ENCODE results near the gene RAB5B. TPM values are rescaled to one million over a fixed set of nuclear protein-coding genes. Genes with fewer than 3 reads are reported as not detected.

Gene RAB5B
- total RNA-seq, 1 donor from 2014 or later = 130 TPM

DNA sequence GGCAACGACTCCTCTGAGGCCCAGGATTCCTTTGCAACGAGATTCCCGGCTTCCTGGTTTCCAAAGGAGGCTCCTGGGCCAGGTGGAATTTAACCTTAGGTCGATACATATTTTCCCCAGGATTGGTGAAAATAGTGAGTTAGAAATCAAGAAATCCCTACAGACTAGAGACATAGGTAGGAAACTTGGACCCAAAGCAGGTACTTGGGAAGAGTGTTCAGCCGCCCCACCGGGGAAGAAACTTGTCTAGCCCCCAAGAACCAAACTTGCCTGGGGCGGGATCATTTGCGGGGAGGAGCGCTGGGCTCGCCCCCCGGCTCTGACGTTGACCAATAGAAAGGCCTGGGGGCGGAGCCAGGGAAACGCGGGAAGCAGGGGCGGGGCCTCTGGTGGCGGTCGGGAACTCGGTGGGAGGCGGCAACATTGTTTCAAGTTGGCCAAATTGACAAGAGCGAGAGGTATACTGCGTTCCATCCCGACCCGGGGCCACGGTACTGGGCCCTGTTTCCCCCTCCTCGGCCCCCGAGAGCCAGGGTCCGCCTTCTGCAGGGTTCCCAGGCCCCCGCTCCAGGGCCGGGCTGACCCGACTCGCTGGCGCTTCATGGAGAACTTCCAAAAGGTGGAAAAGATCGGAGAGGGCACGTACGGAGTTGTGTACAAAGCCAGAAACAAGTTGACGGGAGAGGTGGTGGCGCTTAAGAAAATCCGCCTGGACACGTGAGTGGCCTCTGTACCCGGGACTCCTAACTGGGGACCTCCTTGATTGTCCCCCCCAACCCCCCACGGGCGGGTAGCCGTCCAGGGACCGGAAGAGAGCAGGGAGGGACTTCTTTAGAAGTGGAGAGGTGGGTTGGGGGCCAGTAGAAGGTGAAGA lies 7.2 kb upstream of the RAB5B start, which contains the start of gene CDK2:
Gene CDK2 (plus strand): TSS at position 423 of the 874 bp plus-strand sequence. CDS start 179 bp downstream, at position 602.
- Mint-ChIP-seq H3K4me1 (ENCODE audit: unreplicated experiment) (peaks cover 32% of the 10 kb centered on the region), H3K27ac (ENCODE audit: unreplicated experiment) (peak within 1 kb of the TSS; percentile 89), H3K9me3 (ENCODE audit: unreplicated experiment) (no peaks in the 10 kb centered on the region), H3K36me3 (ENCODE audit: low read depth, unreplicated experiment) (peaks cover 12% of the 10 kb centered on the region), H3K4me3 (ENCODE audit: unreplicated experiment) (peak within 1 kb of the TSS; percentile 96), H3K27me3 (ENCODE audit: unreplicated experiment) (peaks cover 10% of the 10 kb centered on the region)
- DNase-seq (ENCODE audit: low spot score) = peak; percentile 92
- TF ChIP-seq, protein P1, sequence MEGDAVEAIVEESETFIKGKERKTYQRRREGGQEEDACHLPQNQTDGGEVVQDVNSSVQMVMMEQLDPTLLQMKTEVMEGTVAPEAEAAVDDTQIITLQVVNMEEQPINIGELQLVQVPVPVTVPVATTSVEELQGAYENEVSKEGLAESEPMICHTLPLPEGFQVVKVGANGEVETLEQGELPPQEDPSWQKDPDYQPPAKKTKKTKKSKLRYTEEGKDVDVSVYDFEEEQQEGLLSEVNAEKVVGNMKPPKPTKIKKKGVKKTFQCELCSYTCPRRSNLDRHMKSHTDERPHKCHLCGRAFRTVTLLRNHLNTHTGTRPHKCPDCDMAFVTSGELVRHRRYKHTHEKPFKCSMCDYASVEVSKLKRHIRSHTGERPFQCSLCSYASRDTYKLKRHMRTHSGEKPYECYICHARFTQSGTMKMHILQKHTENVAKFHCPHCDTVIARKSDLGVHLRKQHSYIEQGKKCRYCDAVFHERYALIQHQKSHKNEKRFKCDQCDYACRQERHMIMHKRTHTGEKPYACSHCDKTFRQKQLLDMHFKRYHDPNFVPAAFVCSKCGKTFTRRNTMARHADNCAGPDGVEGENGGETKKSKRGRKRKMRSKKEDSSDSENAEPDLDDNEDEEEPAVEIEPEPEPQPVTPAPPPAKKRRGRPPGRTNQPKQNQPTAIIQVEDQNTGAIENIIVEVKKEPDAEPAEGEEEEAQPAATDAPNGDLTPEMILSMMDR (IDR thresholded peaks at IDR 0.05; ENCODE audit: unreplicated experiment) = no peak

DNA sequence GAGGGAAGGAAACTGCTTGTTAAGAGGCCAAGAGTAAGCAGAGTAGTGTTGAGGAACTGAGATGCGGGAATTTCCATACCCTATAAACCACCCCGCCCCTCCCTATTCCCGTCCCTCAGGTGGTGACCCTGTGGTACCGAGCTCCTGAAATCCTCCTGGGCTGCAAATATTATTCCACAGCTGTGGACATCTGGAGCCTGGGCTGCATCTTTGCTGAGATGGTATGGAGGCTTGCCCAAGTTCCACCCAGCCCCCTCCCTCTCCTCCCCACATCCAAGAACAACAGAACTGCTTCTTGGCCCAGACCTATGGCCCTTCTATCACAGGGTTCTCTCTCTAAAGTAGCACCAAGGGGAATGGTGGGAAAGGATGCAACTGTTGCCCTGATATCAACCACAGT lies 4.5 kb upstream of the RAB5B start:
- H3K4me3 Mint-ChIP-seq (ENCODE audit: unreplicated experiment) = peak overlapping the region; percentile 74
- peaks cover 27% of the 10 kb centered on the region for H3K4me1 Mint-ChIP-seq (ENCODE audit: unreplicated experiment)

DNA sequence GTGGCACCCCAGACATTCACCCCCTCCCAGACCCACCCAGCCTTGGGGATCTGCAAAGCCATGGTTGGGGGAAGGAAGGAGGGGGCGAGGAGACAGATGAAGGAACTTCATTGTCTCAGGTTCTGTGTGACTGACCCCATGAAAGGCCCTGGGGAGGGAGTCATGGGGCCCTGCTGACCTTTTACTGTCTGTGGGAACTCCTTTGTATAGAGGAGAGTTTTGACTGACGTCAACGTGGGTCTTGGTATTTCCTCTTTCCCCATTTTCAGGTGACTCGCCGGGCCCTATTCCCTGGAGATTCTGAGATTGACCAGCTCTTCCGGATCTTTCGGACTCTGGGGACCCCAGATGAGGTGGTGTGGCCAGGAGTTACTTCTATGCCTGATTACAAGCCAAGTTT lies 3.1 kb upstream of the RAB5B start:
- Mint-ChIP-seq H3K36me3 (ENCODE audit: low read depth, unreplicated experiment) (peaks cover 15% of the 10 kb centered on the region), H3K9me3 (ENCODE audit: unreplicated experiment) (no peaks in the 10 kb centered on the region), H3K4me3 (ENCODE audit: unreplicated experiment) (no peak overlapping the region), H3K27ac (ENCODE audit: unreplicated experiment) (peak overlapping the region; percentile 57), H3K4me1 (ENCODE audit: unreplicated experiment) (peaks cover 19% of the 10 kb centered on the region), H3K27me3 (ENCODE audit: unreplicated experiment) (peaks cover 6% of the 10 kb centered on the region)
- DNase-seq (ENCODE audit: low spot score) = no peak
- TF ChIP-seq, protein P1 (IDR thresholded peaks at IDR 0.05; ENCODE audit: unreplicated experiment) = no peak

More for the DNA sequence above, 4.5 kb upstream of the RAB5B start:
- H3K27me3 Mint-ChIP-seq (ENCODE audit: unreplicated experiment) = peaks cover 8% of the 10 kb centered on the region
- no peaks in the 10 kb centered on the region for H3K9me3 Mint-ChIP-seq (ENCODE audit: unreplicated experiment)
- DNase-seq (ENCODE audit: low spot score) = no peak
- H3K36me3 Mint-ChIP-seq (ENCODE audit: low read depth, unreplicated experiment) = peaks cover 15% of the 10 kb centered on the region
- TF ChIP-seq, protein P1 (IDR thresholded peaks at IDR 0.05; ENCODE audit: unreplicated experiment) = no peak
- no peak overlapping the region for H3K27ac Mint-ChIP-seq (ENCODE audit: unreplicated experiment)

DNA sequence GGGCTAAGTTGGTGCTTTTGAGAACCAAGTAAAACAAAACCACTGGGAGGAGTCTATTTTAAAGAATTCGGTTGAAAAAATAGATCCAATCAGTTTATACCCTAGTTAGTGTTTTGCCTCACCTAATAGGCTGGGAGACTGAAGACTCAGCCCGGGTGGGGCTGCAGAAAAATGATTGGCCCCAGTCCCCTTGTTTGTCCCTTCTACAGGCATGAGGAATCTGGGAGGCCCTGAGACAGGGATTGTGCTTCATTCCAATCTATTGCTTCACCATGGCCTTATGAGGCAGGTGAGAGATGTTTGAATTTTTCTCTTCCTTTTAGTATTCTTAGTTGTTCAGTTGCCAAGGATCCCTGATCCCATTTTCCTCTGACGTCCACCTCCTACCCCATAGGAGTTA lies 1.8 kb upstream of the RAB5B start:
- H3K36me3 Mint-ChIP-seq (ENCODE audit: low read depth, unreplicated experiment) = peaks cover 19% of the 10 kb centered on the region
- H3K4me3 Mint-ChIP-seq (ENCODE audit: unreplicated experiment) = no peak overlapping the region
- TF ChIP-seq, protein P1 (IDR thresholded peaks at IDR 0.05; ENCODE audit: unreplicated experiment) = no peak
- H3K4me1 Mint-ChIP-seq (ENCODE audit: unreplicated experiment) = peaks cover 13% of the 10 kb centered on the region
- no peaks in the 10 kb centered on the region for H3K9me3 Mint-ChIP-seq (ENCODE audit: unreplicated experiment)
- DNase-seq (ENCODE audit: low spot score) = no peak
- H3K27ac Mint-ChIP-seq (ENCODE audit: unreplicated experiment) = no peak overlapping the region
- peaks cover 4% of the 10 kb centered on the region for H3K27me3 Mint-ChIP-seq (ENCODE audit: unreplicated experiment)

DNA sequence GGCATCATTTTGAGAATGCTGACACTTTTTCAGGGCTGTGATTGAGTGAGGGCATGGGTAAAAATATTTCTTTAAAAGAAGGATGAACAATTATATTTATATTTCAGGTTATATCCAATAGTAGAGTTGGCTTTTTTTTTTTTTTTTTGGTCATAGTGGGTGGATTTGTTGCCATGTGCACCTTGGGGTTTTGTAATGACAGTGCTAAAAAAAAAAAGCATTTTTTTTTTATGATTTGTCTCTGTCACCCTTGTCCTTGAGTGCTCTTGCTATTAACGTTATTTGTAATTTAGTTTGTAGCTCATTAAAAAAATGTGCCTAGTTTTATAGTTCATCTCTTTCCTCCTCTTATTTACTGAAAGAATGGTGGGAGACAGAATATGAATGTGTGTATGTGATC lies 1.4 kb upstream of the RAB5B start:
- Mint-ChIP-seq H3K27ac (ENCODE audit: unreplicated experiment) (no peak overlapping the region), H3K36me3 (ENCODE audit: low read depth, unreplicated experiment) (peaks cover 19% of the 10 kb centered on the region), H3K4me1 (ENCODE audit: unreplicated experiment) (peaks cover 12% of the 10 kb centered on the region), H3K4me3 (ENCODE audit: unreplicated experiment) (no peak overlapping the region), H3K9me3 (ENCODE audit: unreplicated experiment) (no peaks in the 10 kb centered on the region), H3K27me3 (ENCODE audit: unreplicated experiment) (peaks cover 4% of the 10 kb centered on the region)
- no peak for DNase-seq (ENCODE audit: low spot score)
- TF ChIP-seq, protein P1 (IDR thresholded peaks at IDR 0.05; ENCODE audit: unreplicated experiment) = no peak

All from endothelial cell (in vitro differentiated cells).